Endothelial cell (in vitro differentiated cells): ENCODE measurements around the gene IRGC. TPM values are rescaled to one million over a fixed set of nuclear protein-coding genes. Genes with fewer than 3 reads are reported as not detected.

Experiments
- DNase-seq: peaks from one replicate; pipeline ENCODE4 v3.0.0; 2021; ENCODE audit warnings: low spot score
- H3K27ac Mint-ChIP-seq: one replicate; pipeline ENCODE4 v1.8.0; 2021; ENCODE audit warnings: mixed read lengths, inconsistent platforms; ENCODE audit not compliant: unreplicated experiment
- H3K27me3 Mint-ChIP-seq: one replicate; pipeline ENCODE4 v1.8.0; 2021; ENCODE audit warnings: mild to moderate bottlenecking, moderate library complexity, mixed read lengths, inconsistent platforms; ENCODE audit not compliant: unreplicated experiment
- H3K36me3 Mint-ChIP-seq: one replicate; pipeline ENCODE4 v1.8.0; 2021; ENCODE audit warnings: mild to moderate bottlenecking, low read depth, mixed read lengths, inconsistent platforms; ENCODE audit not compliant: unreplicated experiment
- H3K4me1 Mint-ChIP-seq: one replicate; pipeline ENCODE4 v1.8.0; 2021; ENCODE audit warnings: mild to moderate bottlenecking, mixed read lengths, inconsistent platforms; ENCODE audit not compliant: unreplicated experiment
- H3K4me3 Mint-ChIP-seq: one replicate; pipeline ENCODE4 v1.8.0; 2021; ENCODE audit warnings: mild to moderate bottlenecking, mixed read lengths, inconsistent platforms; ENCODE audit not compliant: unreplicated experiment
- H3K9me3 Mint-ChIP-seq: one replicate; pipeline ENCODE4 v1.8.0; 2021; ENCODE audit warnings: mixed read lengths, inconsistent platforms; ENCODE audit not compliant: unreplicated experiment
- total RNA-seq: library from RNA; stranded (reverse); fragmentation: NEBNext Ultra II Directional; extraction: Animal tissue kit (Norgen Biotek cat#: 25700); gene quantifications from one replicate; pipeline ENCODE4 v1.2.1, GENCODE V29; 2021; ENCODE audit not compliant: unreplicated experiment
- TF ChIP-seq, protein P1 (sequence below): fragments of 200-600 bp; sonication (generic); IDR thresholded peaks from one replicate; pipeline ENCODE4 v1.5.0; 2021; ENCODE audit warnings: antibody characterized with exemption; ENCODE audit not compliant: unreplicated experiment

The IRGC gene
- total RNA-seq, 1 donor from 2014 or later = not detected

DNA sequence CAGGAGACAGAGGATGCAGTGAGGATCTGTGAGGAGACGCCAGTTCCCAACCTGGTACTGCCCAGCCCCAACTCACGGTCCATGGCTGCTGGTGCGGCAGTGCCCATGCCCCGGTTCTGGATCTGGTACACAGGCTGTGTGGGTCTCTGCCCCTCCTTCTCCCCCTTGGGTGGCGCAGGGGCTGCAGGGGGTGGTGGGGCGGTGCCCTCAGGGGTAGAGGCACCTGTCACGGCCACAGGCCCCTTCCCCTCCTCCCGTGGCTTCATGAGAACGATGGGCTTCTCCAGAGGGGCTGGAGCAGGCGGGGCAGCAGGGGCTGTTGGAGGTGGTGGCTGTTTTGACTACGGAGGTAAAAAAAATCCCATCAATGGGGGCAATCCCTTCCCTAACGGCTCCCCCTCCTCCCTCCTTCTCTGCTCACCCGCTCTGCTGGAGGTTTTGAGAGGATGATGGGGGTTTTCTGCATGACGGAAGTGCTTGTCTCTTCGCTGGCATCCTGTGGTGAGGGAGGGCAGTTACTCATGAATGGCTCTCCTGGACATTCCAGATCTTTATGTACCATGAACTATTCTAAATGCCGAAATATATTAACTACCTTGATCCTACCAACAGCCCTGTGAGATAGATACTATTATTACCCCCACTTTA, 31.8 kb downstream of the IRGC start:
- TF ChIP-seq, protein P1, sequence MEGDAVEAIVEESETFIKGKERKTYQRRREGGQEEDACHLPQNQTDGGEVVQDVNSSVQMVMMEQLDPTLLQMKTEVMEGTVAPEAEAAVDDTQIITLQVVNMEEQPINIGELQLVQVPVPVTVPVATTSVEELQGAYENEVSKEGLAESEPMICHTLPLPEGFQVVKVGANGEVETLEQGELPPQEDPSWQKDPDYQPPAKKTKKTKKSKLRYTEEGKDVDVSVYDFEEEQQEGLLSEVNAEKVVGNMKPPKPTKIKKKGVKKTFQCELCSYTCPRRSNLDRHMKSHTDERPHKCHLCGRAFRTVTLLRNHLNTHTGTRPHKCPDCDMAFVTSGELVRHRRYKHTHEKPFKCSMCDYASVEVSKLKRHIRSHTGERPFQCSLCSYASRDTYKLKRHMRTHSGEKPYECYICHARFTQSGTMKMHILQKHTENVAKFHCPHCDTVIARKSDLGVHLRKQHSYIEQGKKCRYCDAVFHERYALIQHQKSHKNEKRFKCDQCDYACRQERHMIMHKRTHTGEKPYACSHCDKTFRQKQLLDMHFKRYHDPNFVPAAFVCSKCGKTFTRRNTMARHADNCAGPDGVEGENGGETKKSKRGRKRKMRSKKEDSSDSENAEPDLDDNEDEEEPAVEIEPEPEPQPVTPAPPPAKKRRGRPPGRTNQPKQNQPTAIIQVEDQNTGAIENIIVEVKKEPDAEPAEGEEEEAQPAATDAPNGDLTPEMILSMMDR = no peak
- H3K27me3 Mint-ChIP-seq = peaks cover 6% of the 10 kb centered on the region
- H3K36me3 Mint-ChIP-seq = peaks cover 53% of the 10 kb centered on the region
- H3K4me1 Mint-ChIP-seq = peaks cover 6% of the 10 kb centered on the region
- no peak overlapping the region for H3K27ac Mint-ChIP-seq
- no peak for DNase-seq
- no peaks in the 10 kb centered on the region for H3K9me3 Mint-ChIP-seq
- H3K4me3 Mint-ChIP-seq = peak overlapping the region; percentile 58

GRCh38 chr19:43748205-43748594, 32.3 kb downstream of the IRGC start:
- peak overlapping the region; percentile 58 for H3K4me3 Mint-ChIP-seq
- peaks cover 6% of the 10 kb centered on the region for H3K4me1 Mint-ChIP-seq
- no peak overlapping the region for H3K27ac Mint-ChIP-seq
- TF ChIP-seq, protein P1 = no peak
- no peak for DNase-seq
- H3K36me3 Mint-ChIP-seq = peaks cover 52% of the 10 kb centered on the region
- no peaks in the 10 kb centered on the region for H3K9me3 Mint-ChIP-seq
- H3K27me3 Mint-ChIP-seq = peaks cover 6% of the 10 kb centered on the region

GRCh38 chr19:43748685-43749084, 32.8 kb downstream of the IRGC start:
- Mint-ChIP-seq H3K9me3 (no peaks in the 10 kb centered on the region), H3K4me3 (peak overlapping the region; percentile 73), H3K27me3 (peaks cover 6% of the 10 kb centered on the region), H3K36me3 (peaks cover 52% of the 10 kb centered on the region), H3K4me1 (peaks cover 6% of the 10 kb centered on the region), H3K27ac (no peak overlapping the region)
- TF ChIP-seq, protein P1 = no peak
- DNase-seq = no peak

DNA sequence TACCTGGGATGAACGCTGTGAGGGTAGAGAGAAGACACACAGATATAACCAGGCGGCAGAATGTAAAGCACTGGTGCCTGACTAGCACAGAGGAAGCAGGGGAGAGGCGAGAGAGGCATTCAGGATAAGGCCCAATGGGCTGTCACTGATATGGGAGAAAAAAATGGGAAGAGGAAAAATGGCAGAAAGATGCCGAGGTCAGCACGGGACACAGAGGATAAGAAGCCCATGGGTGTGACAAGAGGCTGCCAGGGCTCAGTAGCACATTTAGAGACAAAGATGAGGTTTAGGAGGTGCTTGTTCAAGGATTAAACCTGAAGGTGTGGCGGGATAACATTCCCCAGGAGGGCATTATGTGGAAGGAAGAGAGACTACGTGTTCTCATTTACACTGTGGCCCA, 33.3 kb downstream of the IRGC start:
- peaks cover 6% of the 10 kb centered on the region for H3K27me3 Mint-ChIP-seq
- peak overlapping the region; percentile 73 for H3K4me3 Mint-ChIP-seq
- no peak for DNase-seq
- no peaks in the 10 kb centered on the region for H3K9me3 Mint-ChIP-seq
- peaks cover 6% of the 10 kb centered on the region for H3K4me1 Mint-ChIP-seq
- H3K27ac Mint-ChIP-seq = no peak overlapping the region
- peaks cover 47% of the 10 kb centered on the region for H3K36me3 Mint-ChIP-seq
- TF ChIP-seq, protein P1 = no peak

GRCh38 chr19:43749898-43750297, 34.0 kb downstream of the IRGC start:
- Mint-ChIP-seq H3K9me3 (no peaks in the 10 kb centered on the region), H3K4me1 (peaks cover 3% of the 10 kb centered on the region), H3K27me3 (peaks cover 7% of the 10 kb centered on the region), H3K4me3 (peak overlapping the region; percentile 6), H3K27ac (no peak overlapping the region), H3K36me3 (peaks cover 44% of the 10 kb centered on the region)
- TF ChIP-seq, protein P1 = no peak
- no peak for DNase-seq
